ENCODE results near the gene TMC1.

DNA sequence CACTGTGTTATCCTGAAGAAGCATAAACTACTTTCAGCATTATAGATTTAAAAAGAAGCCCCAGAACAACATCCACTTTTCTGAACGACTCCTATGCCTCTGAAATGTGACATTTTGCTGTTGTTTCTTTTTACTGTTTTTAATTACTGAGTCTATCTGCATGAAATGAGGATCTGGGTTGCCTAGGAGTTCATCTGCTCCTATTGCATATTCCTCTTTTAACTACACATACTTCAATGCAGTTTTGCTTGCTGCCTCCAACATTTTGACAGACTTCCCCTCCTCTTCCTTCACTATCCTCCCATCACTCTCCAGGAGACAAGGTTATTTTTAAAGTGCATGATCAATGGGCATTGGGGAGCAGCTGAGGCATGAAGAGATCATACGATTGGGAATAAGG, 164.5 kb downstream of the TMC1 start:
- TF ChIP-seq ZNF70 (CRISPR knock-in tag; IDR thresholded peaks at IDR 0.05) (no peak), TSHZ2 (CRISPR knock-in tag; IDR thresholded peaks at IDR 0.05) (no peak), CSRNP3 (CRISPR knock-in tag; IDR thresholded peaks at IDR 0.05) (no peak), PATZ1 (CRISPR knock-in tag; IDR thresholded peaks at IDR 0.05; ENCODE audit: borderline replicate concordance) (no peak), ZFP3 (CRISPR knock-in tag; IDR thresholded peaks at IDR 0.05) (no peak), ISL1 (CRISPR knock-in tag; IDR thresholded peaks at IDR 0.05) (no peak), TOX (CRISPR knock-in tag; IDR thresholded peaks at IDR 0.05; ENCODE audit: borderline replicate concordance) (no peak), ZFP30 (CRISPR knock-in tag; IDR thresholded peaks at IDR 0.05) (no peak), ARNTL (CRISPR knock-in tag; IDR thresholded peaks at IDR 0.05; ENCODE audit: borderline replicate concordance, low read depth) (no peak), BACH2 (CRISPR knock-in tag; IDR thresholded peaks at IDR 0.05; ENCODE audit: borderline replicate concordance) (no peak), RARB (CRISPR knock-in tag; IDR thresholded peaks at IDR 0.05) (no peak), TCF4 (CRISPR knock-in tag; IDR thresholded peaks at IDR 0.05; ENCODE audit: borderline replicate concordance) (no peak), OSR1 (CRISPR knock-in tag; IDR thresholded peaks at IDR 0.05) (no peak)

Data from SK-N-SH treated with all-trans-retinoic acid at 6 μM for 48 hours (cell line).